Measurements from ENCODE around the gene STX4.

- TF ChIP-seq RAD21 (IDR thresholded peaks at IDR 0.05; ENCODE audit: low read length) (no peak), CTCF (IDR thresholded peaks at IDR 0.05) (no peak)
These were observed 4.1 kb upstream of the STX4 start for GRCh38 chr16:31029272-31029671.
